PFSK-1 (cell line): ENCODE data around the gene SUPT3H.

Experiments
- POLR2AphosphoS5 ChIP-seq: IDR thresholded peaks from 2 replicates; pipeline ENCODE4 v1.6.1; 2012; ENCODE audit warnings: low read depth, mild to moderate bottlenecking, control low read depth, low read length, moderate library complexity
- SIN3A ChIP-seq: IDR thresholded peaks from 2 replicates; pipeline ENCODE4 v1.6.1; 2012; ENCODE audit warnings: mild to moderate bottlenecking, low read length, moderate library complexity, borderline replicate concordance; ENCODE audit not compliant: insufficient read depth
- TAF1 ChIP-seq: IDR thresholded peaks from 2 replicates; pipeline ENCODE4 v1.6.1; 2012; ENCODE audit warnings: low read length, control low read depth, borderline replicate concordance; ENCODE audit not compliant: insufficient read depth
- TF ChIP-seq, protein P1 (sequence below), 2 experiments: IDR thresholded peaks; 2 replicates each; pipeline versions ENCODE4 v1.6.1 to v1.8.0; 2011 to 2012; ENCODE audit warnings: low read depth in 2 of 2, low read length in 2 of 2, control low read depth in 1 of 2, inconsistent platforms in 1 of 2, mild to moderate bottlenecking in 1 of 2, moderate library complexity in 1 of 2; ENCODE audit not compliant: insufficient read depth in 1 of 2

DNA sequence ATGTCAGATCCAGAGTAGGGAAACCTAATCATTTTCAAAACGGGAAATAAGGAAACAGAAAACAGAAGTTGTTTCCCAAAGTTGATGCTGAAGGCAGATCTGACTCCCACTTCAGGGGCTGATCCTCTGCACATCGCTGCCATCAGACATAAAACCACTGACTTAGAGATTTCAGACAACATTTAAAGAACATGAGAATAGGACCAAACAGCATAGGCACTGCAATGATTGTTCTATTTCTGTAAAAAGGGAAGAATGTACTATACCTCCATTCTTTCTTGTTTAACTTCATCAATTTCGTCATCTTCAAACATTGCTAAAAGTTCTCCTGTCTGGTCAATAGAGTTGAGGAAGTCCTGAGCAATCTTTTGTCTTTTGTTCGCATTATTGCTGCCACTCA, 374.3 kb downstream of the SUPT3H start:
- no peak for TF ChIP-seq POLR2AphosphoS5
- no peak for TF ChIP-seq TAF1
- TF ChIP-seq, protein P1, sequence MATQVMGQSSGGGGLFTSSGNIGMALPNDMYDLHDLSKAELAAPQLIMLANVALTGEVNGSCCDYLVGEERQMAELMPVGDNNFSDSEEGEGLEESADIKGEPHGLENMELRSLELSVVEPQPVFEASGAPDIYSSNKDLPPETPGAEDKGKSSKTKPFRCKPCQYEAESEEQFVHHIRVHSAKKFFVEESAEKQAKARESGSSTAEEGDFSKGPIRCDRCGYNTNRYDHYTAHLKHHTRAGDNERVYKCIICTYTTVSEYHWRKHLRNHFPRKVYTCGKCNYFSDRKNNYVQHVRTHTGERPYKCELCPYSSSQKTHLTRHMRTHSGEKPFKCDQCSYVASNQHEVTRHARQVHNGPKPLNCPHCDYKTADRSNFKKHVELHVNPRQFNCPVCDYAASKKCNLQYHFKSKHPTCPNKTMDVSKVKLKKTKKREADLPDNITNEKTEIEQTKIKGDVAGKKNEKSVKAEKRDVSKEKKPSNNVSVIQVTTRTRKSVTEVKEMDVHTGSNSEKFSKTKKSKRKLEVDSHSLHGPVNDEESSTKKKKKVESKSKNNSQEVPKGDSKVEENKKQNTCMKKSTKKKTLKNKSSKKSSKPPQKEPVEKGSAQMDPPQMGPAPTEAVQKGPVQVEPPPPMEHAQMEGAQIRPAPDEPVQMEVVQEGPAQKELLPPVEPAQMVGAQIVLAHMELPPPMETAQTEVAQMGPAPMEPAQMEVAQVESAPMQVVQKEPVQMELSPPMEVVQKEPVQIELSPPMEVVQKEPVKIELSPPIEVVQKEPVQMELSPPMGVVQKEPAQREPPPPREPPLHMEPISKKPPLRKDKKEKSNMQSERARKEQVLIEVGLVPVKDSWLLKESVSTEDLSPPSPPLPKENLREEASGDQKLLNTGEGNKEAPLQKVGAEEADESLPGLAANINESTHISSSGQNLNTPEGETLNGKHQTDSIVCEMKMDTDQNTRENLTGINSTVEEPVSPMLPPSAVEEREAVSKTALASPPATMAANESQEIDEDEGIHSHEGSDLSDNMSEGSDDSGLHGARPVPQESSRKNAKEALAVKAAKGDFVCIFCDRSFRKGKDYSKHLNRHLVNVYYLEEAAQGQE (IDR thresholded peaks at IDR 0.05; ENCODE audit: insufficient read depth in 1 of 2, low read depth in 2 of 2, low read length in 2 of 2): no peak
- no peak for TF ChIP-seq SIN3A
